GM18517 (cell line): ENCODE data around the gene NUDT17.
"Not testable (repeated sequence)": the region's sequence is repeated elsewhere in the genome, so short reads cannot be mapped to it uniquely, and the experiment has no call there.

Source experiments
- ATAC-seq: cut with Tn5 transposase; IDR thresholded peaks from one replicate; pipeline ENCODE4 v1.9.1; 2021; ENCODE audit warnings: mild to moderate bottlenecking, moderate library complexity; ENCODE audit not compliant: unreplicated experiment

NUDT17 gene, protein sequence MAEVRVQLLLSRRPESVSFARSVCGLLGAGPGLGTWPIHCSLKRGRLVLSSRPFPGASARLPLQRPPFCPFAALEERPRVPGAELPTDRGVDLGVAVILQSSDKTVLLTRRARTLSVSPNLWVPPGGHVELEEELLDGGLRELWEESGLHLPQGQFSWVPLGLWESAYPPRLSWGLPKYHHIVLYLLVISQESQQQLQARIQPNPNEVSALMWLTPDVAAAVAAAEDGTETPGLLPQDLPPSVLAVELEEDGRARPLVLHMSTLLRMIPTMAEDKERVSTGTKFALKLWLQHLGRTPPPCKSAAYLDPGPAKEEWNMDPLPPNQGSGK

GRCh38 chr1:145845514-145846161 lies at the start of gene NUDT17:
Gene NUDT17, plus strand, starts transcription at chr1:145845630. Its CDS starts 11 bp downstream, at chr1:145845641.
- ATAC-seq: peak; percentile 34

DNA sequence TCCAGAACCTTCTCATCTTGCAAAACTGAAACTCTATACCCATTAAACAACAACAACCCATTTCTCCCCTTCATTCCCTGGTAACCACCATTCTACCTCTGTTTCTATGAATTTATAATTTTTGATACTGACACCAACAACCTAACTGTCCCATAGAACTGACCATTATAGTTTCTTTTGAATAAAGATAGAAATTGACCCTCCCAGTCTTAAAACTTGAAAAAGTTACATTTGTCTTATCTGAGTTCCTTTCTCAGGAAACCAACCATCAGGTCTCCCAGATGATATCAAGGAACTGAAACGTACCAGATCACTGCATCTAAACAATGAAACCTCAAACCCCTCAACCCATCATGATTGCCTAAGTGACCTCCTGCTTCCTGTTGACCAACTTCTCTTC lies 48.7 kb upstream of the NUDT17 start:
- ATAC-seq: no peak

DNA sequence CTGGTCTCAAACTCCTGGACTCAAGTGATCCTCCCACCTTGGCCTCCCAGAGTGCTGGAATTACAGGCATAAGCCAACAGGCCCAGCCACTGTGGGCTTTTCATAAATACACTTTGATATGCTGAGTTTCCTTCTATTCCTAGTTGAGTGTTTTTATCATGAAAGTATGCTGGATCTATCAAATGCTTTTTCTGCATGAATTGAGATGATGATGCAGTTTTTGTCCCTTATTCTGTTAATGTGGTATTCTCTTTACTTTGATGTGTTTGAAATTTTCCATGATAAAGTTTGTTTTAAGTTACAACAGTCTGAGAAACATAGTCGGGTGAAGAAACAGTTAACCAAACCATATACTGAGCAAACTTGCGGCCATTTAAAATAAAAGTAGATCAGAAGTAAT lies 45.6 kb upstream of the NUDT17 start:
- ATAC-seq: no peak

DNA sequence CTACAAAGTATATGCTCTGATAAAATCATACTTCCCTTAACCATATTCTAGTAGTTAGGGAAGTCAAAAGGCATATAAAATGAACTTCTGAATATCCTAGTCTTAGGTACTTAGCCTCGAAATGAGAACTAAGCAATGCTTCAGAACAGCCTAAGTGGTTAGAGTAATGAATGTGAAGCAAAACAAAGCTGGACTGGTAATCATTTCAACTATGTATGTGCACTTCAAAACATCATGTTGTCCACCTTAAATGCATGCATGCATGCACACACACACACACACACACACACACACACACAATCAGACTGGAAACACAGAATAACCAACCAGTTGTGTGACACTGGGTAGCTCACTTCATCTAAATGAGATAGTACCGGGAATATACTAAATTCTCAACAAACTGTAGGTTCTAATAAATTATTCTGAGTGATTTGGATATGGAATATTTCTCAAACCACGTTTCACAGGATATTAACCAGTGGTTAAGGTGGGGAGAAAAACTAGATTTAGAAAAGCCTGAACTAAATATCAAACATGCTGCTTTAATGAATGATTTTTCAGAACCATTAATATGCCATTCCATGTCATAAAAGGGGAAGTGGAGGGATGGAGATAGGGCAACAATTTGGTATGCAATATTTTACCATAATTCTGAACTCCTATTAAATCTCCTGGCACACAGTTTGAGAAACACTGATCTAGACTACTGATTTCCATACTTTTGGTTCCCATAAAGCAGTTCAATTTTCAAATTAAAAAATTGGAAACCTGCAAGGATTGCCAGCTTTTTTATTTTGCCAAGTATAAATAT lies 41.0 kb upstream of the NUDT17 start:
- ATAC-seq: no peak

GRCh38 chr1:145805057-145805456 lies 40.4 kb upstream of the NUDT17 start:
- no peak for ATAC-seq

DNA sequence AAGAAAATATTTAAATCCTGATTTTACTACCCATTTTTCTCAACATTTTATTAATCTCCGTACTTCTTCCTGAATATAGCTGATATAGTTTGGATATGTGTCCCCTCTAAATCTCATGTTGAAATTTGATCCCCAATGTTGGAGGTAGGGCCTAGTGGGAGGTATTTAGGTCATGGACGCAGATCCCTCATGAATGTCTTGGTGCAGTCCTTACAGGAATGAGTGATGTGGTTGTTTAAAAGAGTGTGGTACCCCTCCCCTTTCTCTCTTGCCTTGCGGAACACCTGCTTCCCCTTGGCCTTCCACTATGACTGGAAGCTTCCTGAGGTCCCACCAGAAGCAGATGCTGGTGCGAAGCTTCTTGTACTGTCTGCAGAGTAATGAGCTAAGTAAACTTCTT lies 39.0 kb upstream of the NUDT17 start:
- no peak for ATAC-seq

DNA sequence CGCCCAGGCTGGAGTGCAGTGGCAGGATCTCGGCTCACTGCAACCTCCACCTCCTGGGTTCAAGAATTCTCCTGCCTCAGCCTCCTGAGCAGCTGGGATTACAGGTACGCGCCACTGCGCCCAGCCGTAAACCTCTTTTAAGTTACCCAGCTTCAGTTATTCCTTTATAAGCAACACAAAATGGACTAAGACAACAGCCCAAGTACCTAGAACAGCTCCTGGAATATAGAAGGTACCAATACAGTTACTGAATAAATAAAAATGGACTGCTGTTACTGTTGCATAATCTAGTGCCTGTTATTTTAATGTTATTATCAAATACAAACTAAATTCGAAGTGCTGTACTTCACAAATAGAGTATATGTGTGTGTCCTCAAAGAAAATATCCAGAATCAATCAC lies 38.6 kb upstream of the NUDT17 start:
- ATAC-seq: no peak

GRCh38 chr1:145812977-145813810 lies 32.2 kb upstream of the NUDT17 start:
- not testable (repeated sequence) for ATAC-seq

DNA sequence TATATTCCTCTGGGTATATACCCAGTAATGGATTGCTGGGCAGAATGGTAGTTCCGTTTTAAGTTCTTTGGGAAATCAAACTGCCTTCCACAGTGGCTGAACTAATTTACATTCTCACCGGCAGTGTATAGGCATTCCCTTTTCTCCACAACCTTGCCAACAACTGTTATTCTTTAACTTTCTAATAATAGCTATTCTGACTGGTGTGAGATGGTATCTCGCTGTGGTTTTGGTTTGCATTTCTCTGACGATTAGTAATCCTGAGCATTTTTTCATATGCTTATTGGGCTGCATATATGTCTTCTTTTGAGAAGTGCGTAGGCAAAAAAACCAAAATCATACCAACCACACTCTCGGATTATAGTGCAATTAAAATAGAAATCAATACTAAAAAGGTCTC lies 27.3 kb upstream of the NUDT17 start:
- ATAC-seq: not testable (repeated sequence)

DNA sequence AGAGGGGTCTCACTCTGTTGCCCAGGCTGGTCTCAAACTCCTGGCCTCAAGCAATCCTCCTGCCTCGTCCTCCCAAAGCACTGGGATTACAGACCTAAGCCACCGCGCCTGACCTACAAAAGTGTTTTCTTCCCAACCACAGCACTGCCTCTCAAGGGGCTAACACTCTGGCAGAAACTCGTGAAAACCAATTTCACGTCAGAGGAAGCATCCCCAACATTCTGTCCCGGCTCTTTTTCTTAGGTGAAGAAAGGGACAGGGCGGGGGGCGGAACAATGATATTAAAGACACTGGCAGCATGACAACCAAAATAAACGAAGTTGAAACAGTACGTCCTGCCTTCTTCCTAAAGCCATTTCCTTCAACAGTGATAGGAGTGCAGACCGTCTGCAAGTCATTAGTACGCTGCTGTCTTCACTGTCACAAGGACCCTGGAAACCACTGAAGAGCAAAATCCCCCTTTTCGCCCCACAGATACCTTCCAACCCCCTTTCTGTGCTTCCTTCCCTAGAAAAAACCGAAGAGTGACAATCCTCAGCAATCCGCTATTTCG lies 22.6 kb upstream of the NUDT17 start:
- ATAC-seq: not testable (repeated sequence)

DNA sequence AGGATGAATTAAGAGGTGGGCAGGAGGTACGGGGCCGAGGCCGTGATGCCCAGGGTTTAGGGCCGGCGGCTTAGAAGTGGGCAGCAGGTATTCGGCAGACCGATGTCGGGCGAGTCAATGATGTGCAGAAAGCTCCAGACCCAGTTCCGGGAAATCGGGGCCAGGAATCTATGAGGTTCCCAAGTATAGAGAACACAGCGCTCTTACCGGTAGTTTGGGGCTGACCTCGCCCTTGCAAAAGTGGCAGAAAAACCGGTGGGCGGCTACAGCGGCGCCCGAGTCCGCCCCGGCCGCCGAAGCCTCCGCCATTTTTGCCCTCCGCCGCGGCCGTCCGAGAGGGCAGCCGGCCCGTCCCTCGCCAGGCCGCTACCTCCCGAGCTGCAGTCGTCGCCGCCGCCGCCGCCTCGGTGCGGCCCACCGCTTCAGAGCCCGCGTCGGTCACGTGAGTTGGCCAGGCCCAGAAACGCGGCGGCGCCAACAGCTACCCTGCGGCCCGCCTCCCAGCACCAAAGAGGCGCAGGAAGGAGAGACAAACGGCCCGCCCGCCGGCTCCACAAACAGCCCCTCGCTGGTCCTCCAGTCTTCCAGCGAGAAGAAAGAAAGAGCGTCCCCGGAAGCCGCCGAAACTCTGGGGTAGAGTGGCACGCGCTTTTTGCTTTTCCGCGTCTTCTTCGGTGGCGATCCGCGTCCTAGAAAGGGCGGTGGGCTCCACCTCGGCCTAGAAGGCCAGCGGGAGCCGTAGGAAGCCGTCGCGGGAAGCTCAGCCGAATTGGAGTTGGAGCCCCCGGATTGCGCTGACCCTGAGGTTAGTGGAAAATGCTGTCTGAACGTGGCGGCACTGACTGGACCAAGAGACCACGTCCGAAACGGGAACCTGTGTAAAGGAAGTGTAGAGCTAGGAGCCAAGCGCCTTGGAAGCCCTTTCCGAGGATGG lies 21.6 kb upstream of the NUDT17 start, which contains the start of the genes POLR3C and RNF115:
POLR3C (plus strand) TSS at position 636 of the 934 bp plus-strand sequence. CDS start 1,577 bp downstream, outside the sequence.
RNF115 (minus strand) TSS at position 531 of the 934 bp plus-strand sequence; CDS start at position 309, 222 bp downstream.
- ATAC-seq: peak; percentile 73

DNA sequence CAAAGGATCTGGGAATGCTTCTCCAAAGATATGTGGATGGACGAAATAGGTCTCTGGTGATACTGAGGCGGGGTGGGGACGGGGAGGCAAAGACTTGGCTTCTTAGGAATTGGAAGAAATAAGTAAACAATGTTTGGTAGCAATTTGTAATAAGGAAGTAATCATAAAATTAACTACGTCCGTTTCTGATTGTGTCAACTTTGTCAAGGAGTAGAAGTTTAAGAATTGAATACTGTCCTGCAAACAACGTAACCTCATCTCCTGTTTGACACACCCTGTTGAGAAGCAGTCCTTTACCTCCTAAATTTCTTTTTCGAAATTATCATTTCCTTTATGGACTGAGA lies 21.0 kb upstream of the NUDT17 start:
- ATAC-seq: no peak

DNA sequence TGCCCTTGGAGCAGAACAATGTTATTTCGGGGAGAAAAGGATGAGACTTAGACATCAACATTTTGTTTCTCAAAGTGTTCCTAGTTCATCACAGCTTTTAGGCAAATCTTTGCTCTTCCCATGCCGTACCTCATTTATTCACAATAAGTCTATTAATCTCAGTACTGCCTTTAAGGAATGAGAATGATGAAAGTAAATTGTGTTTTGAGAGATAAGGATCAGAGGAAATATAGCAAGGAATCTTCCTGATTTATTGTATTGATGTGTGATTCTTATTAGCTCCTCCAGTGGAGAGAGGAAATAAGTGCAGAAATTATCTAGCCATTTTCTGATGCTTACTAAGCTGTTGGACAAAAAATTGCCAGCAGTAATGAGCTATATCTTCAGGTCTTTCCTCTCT lies 19.4 kb upstream of the NUDT17 start:
- ATAC-seq: no peak

GRCh38 chr1:145827966-145828365 lies 17.5 kb upstream of the NUDT17 start:
- ATAC-seq: peak; percentile 8

DNA sequence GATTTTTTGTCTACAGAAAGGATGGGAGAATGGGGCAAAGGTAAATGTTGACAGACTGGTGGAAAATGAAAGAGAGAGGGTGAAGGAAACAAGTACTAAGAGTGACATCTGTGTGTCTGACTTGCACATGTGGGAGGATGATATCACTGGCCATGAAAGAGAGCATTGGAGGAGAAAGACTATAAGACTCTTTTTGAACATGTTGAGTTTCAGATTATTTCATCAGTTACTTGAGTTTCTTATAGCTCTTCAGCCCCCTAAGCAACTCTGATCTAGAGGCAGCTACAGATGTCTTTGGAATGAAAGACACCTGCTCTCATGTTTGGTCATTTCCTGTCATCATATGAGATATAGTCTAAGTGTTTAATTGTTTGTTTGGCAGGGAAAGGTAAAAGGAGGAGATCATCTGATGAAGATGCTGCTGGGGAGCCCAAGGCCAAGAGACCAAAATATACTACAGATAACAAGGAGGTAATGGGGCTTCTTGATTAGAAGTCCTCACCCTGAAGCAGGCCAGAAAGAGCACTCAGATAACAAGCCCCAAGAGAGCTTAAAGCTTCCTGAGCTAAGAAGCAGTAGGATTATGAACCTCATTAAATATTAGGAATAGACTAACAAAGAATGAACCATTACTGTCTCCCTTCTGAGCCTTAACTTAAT lies 16.9 kb upstream of the NUDT17 start:
- peak; percentile 41 for ATAC-seq

DNA sequence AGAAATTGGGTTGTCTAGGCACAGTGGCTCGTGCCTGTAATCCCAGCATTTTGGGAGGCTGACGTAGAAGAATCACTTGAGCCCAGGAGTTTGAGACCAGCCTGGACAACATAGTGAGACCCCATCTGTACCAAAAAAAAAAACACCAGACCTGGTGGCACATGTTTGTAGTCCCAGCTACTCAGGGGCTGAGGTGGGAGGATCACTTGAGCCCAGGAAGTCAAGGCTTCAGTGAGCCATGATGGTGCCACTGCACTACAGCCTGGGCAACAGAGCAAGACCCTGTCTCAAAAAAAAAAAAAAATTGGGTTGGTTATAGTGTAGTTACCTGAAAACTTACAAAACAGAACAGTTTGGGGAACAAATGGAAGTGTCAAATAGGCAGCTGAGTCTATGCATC lies 14.6 kb upstream of the NUDT17 start:
- not testable (repeated sequence) for ATAC-seq

GRCh38 chr1:145837656-145838055 lies 7.8 kb upstream of the NUDT17 start:
- no peak for ATAC-seq

GRCh38 chr1:145843031-145843430 lies 2.4 kb upstream of the NUDT17 start:
- no peak for ATAC-seq

GRCh38 chr1:145845144-145845513 lies 301 bp upstream of the NUDT17 start:
- ATAC-seq: peak; percentile 85
